ENCODE data around the gene KCTD16.

KCTD16 gene

GRCh38 chr5:144369006-144369405 is 198.3 kb downstream of the KCTD16 start:
- H3K9me2 ChIP-seq (replicated peaks; ENCODE audit: insufficient read depth, low read length), result no peaks in the 10 kb centered on the region
- H3K4me3 ChIP-seq (ENCODE audit: low read length), result no peak overlapping the region
- peaks cover 5% of the 10 kb centered on the region; the same call in 1 of the 2 replicates for H3K4me1 ChIP-seq (ENCODE audit: low read length)
- DNase-seq, result no peak
- H2AFZ ChIP-seq (ENCODE audit: low read length), result no peak overlapping the region
- no peaks in the 10 kb centered on the region for H3K36me3 ChIP-seq (replicated peaks; ENCODE audit: insufficient read depth, low read length)
- no peaks in the 10 kb centered on the region for H3K9me3 ChIP-seq (replicated peaks; ENCODE audit: insufficient read depth, low read length)
- H3K27me3 ChIP-seq (replicated peaks; ENCODE audit: insufficient read depth, low read length), result no peaks in the 10 kb centered on the region
- TF ChIP-seq, protein P1, sequence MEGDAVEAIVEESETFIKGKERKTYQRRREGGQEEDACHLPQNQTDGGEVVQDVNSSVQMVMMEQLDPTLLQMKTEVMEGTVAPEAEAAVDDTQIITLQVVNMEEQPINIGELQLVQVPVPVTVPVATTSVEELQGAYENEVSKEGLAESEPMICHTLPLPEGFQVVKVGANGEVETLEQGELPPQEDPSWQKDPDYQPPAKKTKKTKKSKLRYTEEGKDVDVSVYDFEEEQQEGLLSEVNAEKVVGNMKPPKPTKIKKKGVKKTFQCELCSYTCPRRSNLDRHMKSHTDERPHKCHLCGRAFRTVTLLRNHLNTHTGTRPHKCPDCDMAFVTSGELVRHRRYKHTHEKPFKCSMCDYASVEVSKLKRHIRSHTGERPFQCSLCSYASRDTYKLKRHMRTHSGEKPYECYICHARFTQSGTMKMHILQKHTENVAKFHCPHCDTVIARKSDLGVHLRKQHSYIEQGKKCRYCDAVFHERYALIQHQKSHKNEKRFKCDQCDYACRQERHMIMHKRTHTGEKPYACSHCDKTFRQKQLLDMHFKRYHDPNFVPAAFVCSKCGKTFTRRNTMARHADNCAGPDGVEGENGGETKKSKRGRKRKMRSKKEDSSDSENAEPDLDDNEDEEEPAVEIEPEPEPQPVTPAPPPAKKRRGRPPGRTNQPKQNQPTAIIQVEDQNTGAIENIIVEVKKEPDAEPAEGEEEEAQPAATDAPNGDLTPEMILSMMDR (IDR thresholded peaks at IDR 0.05; ENCODE audit: low read length), result no peak
- TF ChIP-seq EZH2phosphoT487 (IDR thresholded peaks at IDR 0.05; ENCODE audit: low read length) (no peak), EZH2 (optimal IDR thresholded peaks at IDR 0.05; ENCODE audit: low read depth, low read length) (no peak)
- H3K4me2 ChIP-seq (ENCODE audit: low read depth, low read length), result no peak overlapping the region
- no peaks in the 10 kb centered on the region for H3F3A ChIP-seq (ENCODE audit: insufficient read depth, low read length)
- H3K9ac ChIP-seq (ENCODE audit: low read length), result no peak overlapping the region
- H4K20me1 ChIP-seq (ENCODE audit: insufficient read depth, low read length), result no peaks in the 10 kb centered on the region
- H3K27ac ChIP-seq (ENCODE audit: low read length), result no peak overlapping the region
- H3K79me2 ChIP-seq (ENCODE audit: low read length), result no peaks in the 10 kb centered on the region

GRCh38 chr5:144370273-144370672 is 199.6 kb downstream of the KCTD16 start:
- Histone ChIP-seq H3K4me3 (ENCODE audit: low read length) (no peak overlapping the region), H3K4me2 (ENCODE audit: low read depth, low read length) (no peak overlapping the region), H3K79me2 (ENCODE audit: low read length) (no peaks in the 10 kb centered on the region), H3K36me3 (replicated peaks; ENCODE audit: insufficient read depth, low read length) (no peaks in the 10 kb centered on the region), H3K27ac (ENCODE audit: low read length) (no peak overlapping the region), H3K9me3 (replicated peaks; ENCODE audit: insufficient read depth, low read length) (no peaks in the 10 kb centered on the region), H2AFZ (ENCODE audit: low read length) (no peak overlapping the region), H3F3A (ENCODE audit: insufficient read depth, low read length) (no peaks in the 10 kb centered on the region), H3K27me3 (replicated peaks; ENCODE audit: insufficient read depth, low read length) (no peaks in the 10 kb centered on the region), H4K20me1 (ENCODE audit: insufficient read depth, low read length) (no peaks in the 10 kb centered on the region), H3K4me1 (ENCODE audit: low read length) (peaks cover 16% of the 10 kb centered on the region), H3K9me2 (replicated peaks; ENCODE audit: insufficient read depth, low read length) (no peaks in the 10 kb centered on the region), H3K9ac (ENCODE audit: low read length) (no peak overlapping the region)
- no peak for DNase-seq
- TF ChIP-seq, protein P1 (IDR thresholded peaks at IDR 0.05; ENCODE audit: low read length), result no peak
- TF ChIP-seq EZH2phosphoT487 (IDR thresholded peaks at IDR 0.05; ENCODE audit: low read length), result no peak
- TF ChIP-seq EZH2 (optimal IDR thresholded peaks at IDR 0.05; ENCODE audit: low read depth, low read length), result no peak

GRCh38 chr5:144374637-144375036 is 204.0 kb downstream of the KCTD16 start:
- Histone ChIP-seq H3K27me3 (replicated peaks; ENCODE audit: insufficient read depth, low read length) (no peaks in the 10 kb centered on the region), H3F3A (ENCODE audit: insufficient read depth, low read length) (no peaks in the 10 kb centered on the region), H4K20me1 (ENCODE audit: insufficient read depth, low read length) (no peaks in the 10 kb centered on the region), H3K27ac (ENCODE audit: low read length) (peak overlapping the region; percentile 33; the same call in 1 of the 2 replicates), H3K9ac (ENCODE audit: low read length) (no peak overlapping the region), H3K4me2 (ENCODE audit: low read depth, low read length) (peak overlapping the region; percentile 28; the same call in 1 of the 2 replicates), H3K36me3 (replicated peaks; ENCODE audit: insufficient read depth, low read length) (no peaks in the 10 kb centered on the region), H3K4me1 (ENCODE audit: low read length) (peaks cover 16% of the 10 kb centered on the region), H2AFZ (ENCODE audit: low read length) (peak overlapping the region; percentile 32), H3K4me3 (ENCODE audit: low read length) (no peak overlapping the region), H3K9me3 (replicated peaks; ENCODE audit: insufficient read depth, low read length) (no peaks in the 10 kb centered on the region), H3K79me2 (ENCODE audit: low read length) (no peaks in the 10 kb centered on the region), H3K9me2 (replicated peaks; ENCODE audit: insufficient read depth, low read length) (no peaks in the 10 kb centered on the region)
- peak; percentile 44 for DNase-seq
- TF ChIP-seq, protein P1 (IDR thresholded peaks at IDR 0.05; ENCODE audit: low read length), result no peak
- TF ChIP-seq EZH2 (optimal IDR thresholded peaks at IDR 0.05; ENCODE audit: low read depth, low read length) (no peak), EZH2phosphoT487 (IDR thresholded peaks at IDR 0.05; ENCODE audit: low read length) (no peak)
